Astrocyte (in vitro differentiated cells and primary cell): Measurements from ENCODE around the gene ACSF3.

Source experiments
- CTCF ChIP-seq: IDR thresholded peaks from 2 replicates; pipeline ENCODE4 v1.5.1; 2011; ENCODE audit warnings: low read depth, mild to moderate bottlenecking, inconsistent platforms, low read length, moderate library complexity; ENCODE audit not compliant: insufficient read depth
- EZH2 ChIP-seq: IDR thresholded peaks from 2 replicates; pipeline ENCODE4 v1.6.1; 2012; ENCODE audit warnings: mild to moderate bottlenecking, low read length, inconsistent platforms; ENCODE audit not compliant: insufficient read depth

- TF ChIP-seq CTCF: no peak
- no peak for TF ChIP-seq EZH2
Measured at GRCh38 chr16:89195521-89196171, 102.0 kb downstream of the ACSF3 start.
